Eye (tissue), 1 donor: Measurements from ENCODE around the gene POMT1.

Source experiments
- DNase-seq: peaks from one replicate; pipeline ENCODE4 v3.0.0-alpha.2; 2015

The POMT1 gene

DNA sequence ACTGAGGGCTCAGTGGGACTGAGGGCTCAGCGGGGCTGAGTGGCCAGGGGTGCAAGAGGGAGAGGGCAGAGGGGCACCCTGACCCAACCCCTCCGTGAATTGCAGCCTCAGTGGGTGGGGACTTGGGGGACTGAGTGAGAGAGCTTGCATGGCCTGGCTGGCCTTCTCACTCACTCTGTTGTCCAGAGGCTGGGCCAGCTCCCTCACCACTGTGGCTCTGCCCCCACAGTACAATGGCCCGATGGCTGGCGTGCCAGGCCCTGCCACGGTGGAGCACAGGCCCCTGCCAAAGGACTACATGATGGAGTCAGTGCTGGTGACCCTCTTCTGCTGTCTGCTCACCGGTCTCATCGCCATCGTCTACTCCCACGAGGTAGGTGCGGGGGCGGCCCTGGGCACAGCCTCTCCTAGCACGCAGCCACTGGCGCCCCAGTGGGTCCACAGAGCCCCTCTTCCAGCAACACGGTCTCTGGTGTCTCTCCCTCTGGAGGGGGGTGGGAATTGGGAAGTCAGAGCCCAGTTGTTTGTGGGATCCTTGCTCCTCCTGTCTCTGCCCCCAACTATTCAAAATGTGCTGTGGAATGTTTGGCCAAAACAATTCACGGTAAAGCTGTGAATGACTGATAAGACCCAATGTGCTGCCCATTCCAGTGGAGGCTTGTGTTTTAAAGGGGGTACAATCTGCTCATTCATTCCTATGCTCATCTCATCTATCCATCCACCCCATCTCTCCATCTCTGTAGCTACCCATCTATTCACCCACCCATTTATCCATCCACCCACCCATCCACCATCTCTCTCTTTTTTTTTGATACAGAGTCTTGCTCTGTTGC, 53.3 kb downstream of the POMT1 start:
- DNase-seq = no peak

DNA sequence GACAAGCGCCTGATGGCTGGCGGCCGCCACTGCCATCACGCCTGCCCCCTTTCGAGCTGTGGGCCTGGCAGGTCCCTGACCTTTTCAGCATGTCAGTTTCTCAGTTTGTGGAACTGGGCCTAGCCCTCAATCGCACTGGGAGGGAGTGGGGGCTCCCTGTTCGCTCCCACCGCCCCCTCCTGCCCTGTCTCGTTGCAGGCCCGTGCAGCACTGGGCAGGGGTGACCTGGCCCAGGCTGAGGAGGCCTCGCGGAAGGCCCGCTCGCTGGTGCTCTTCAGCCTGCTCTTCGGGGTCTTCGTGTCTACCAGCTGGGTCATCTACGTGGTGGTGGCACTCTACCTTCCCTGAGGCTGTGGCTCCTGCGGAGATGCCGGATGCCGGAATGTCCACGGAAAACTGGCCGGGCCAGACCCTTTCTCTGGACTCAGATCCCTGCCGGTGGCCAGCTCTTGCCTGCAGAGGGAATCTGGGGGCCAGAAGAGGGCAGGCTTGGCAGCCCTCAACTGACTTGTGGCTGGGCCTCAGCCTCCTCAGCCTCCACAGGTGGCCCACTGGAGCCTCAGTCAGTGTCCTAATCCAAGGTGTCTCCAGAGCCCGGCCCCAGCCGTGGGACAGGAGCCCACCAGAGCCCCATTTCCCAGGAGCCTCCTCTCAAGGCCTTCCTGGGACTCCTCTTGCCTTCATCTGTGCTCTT, 55.3 kb downstream of the POMT1 start:
- DNase-seq = no peak

DNA sequence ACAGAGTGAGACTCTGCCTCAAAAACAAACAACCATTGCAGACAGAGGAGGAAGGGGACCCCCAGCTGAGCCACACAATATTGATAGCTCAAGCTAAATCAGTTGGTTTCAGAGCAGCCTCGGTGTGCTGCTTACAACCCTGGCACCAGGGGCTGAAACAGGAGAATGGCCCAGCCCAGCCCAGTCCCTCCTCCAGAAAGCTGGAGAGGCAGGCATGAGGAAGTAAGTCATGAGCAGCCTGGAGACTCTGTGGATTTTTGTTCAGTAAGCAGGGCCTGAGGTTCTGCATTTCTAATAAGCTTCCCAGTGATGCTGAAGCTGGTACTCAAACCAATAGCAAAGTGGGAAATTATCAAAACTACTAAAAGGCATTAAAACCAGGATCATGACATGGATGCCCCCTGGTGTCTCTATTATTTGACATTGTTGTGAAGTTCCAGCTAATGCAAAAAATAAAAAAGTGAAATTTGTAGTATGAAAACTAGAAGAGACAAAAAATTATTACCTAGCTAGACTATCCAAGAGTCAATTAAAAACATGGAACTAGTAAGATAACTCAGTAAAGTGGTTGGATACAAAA, 56.8 kb downstream of the POMT1 start:
- no peak for DNase-seq

DNA sequence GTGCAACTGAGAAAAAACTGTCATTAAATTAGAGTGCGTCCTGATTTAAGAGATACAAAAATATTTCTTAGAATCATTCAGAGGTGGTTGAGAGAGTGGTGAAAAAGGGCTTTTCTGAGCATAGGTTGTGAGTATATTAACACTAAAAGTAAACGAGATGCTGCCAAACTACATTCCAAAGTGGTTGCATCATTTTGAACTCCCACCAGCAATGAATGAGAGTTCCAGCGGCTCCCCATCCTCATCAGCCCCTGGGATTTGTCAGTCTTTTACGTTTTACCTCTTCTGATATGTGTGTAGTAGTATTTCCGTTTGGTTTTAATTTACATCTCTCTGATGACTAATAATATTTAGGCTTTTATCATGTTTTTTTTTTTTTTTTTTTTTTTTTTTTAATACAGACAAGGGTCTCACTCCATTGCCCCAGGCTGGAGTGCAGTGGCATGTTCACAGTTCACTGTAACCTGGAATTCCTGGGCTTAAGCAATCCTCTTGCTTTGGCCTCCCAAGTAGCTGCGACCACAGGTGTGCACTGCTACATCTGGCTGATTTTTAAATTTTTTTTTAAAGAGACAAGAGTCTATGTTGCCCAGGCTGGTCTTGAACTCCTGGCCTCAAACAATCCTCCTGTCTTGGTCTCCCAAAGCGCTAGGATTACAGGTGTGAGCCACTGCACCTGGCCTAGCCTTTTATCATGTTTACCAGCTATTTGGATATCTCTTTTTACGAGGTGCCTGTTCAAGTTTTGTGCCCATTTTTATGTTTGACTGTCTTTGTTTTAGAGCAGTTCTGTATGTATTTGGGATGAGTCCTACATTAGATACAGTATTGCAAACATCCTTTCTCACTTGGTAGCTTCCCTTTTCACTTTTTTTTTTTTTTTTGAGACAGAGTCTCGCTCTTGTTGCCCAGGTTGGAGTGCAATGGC, 59.6 kb downstream of the POMT1 start:
- DNase-seq = no peak

DNA sequence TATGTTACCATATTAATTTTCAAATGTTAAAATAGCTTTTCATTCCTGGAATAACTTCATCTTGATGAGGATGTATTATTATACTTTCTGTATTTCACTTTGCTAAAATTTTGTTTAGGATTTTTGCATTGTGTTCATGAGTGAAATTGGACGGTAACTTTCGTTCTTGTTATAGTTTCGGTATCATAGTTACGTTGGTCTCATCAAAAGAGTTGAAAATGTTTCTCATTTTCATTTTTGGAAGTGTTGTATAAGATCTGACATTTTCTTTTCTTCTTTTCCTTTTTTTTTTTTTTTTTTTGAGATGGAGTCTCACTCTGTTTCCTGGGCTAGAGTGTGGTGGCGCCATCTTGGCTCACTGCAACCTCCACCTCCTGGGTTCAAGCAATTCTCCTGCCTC, 62.7 kb downstream of the POMT1 start:
- DNase-seq = no peak

DNA sequence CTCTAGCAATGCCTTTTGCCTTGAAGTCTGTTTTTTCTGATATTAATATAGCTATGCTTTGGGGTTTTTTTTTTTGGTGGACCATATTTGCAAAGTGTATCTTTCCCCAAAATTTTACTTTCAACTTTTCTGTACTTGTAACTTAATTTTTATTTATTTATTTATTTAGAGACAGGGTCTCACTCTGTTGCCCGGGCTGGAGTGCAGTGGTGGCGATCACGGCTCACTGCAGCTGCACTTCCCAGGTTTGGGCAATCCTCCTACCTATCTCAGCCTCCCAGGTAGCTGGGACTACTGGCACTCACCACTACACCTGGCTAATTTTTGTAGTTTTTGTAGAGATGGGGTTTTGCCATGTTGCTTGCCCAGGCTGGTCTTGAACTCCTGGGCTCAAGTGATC, 63.4 kb downstream of the POMT1 start:
- no peak for DNase-seq

DNA sequence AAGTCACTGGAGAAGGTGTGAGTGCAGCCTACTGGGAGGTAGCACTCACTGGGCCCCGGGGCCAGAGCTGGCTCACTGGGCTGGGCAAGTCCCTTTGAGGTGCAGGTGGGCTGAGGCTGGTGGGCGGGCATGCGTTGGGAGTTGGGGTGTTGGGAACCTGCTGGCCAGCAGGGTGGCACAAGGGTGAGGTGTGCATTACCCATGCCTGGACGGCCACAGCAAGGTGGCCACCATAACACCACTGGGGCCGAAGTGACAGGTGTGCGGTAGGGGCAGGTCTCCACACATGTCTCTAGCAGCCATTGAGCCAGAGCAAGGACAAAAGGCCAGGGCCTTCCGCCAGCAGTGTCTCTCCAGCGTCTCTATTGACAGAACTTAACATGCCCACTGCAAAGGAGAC, 65.2 kb downstream of the POMT1 start:
- DNase-seq = no peak
